Peyer's patch (tissue), 4 donors: ENCODE measurements around the gene SDC3. TPM values are rescaled to one million over a fixed set of nuclear protein-coding genes. Genes with fewer than 3 reads are reported as not detected.

Source experiments
- DNase-seq, 3 donors: peaks; one replicate each; pipeline ENCODE4 v3.0.0-alpha.2; 2017 to 2019
- H3K27ac ChIP-seq, 4 donors: fragments of 200-600 bp; sonication (generic); one replicate each; pipeline ENCODE4 v1.5.1; 2016 to 2019
- H3K27me3 ChIP-seq, 2 donors: fragments of 200-600 bp; sonication (generic); one replicate each; pipeline ENCODE4 v1.5.1; 2019
- H3K36me3 ChIP-seq, 3 donors: fragments of 200-600 bp; sonication (generic); one replicate each; pipeline ENCODE4 v1.5.1; 2016 to 2019
- H3K4me1 ChIP-seq, 4 donors: fragments of 200-600 bp; sonication (generic); one replicate each; pipeline ENCODE4 v1.5.1; 2016 to 2019
- H3K4me3 ChIP-seq, 4 donors: fragments of 200-600 bp; sonication (generic); 1 replicate in 3 of 4; 2 replicates in 1 of 4; pipeline ENCODE4 v1.5.1; 2016 to 2019; ENCODE audit warnings: mild to moderate bottlenecking in 1 of 4
- H3K9me3 ChIP-seq, 4 donors: fragments of 200-600 bp; sonication (generic); one replicate each; pipeline ENCODE4 v1.5.1; 2016 to 2019; ENCODE audit warnings: mild to moderate bottlenecking in 1 of 4
- POLR2A ChIP-seq, 2 donors: fragments of 450-650 bp; IDR thresholded peaks; one replicate each; pipeline ENCODE4 v1.5.1; 2017; ENCODE audit warnings: antibody characterized with exemption in 2 of 2, mild to moderate bottlenecking in 2 of 2, moderate library complexity in 2 of 2
- total RNA-seq, 4 donors: library from RNA; depleted of rRNA; stranded (reverse); fragments of >200 nt; gene quantifications; one replicate each; pipeline ENCODE4 v1.1.0, GENCODE V29; 2016
- TF ChIP-seq, protein P1 (sequence below), 6 experiments: fragments of 450-650 bp in 4 of 6; fragments of 200-600 bp in 2 of 6; sonication (generic) in 1 of 6; IDR thresholded peaks; one replicate each; pipeline ENCODE4 v1.5.1; 2017 to 2019; ENCODE audit warnings: antibody characterized with exemption in 6 of 6, mild to moderate bottlenecking in 3 of 6, moderate library complexity in 1 of 6

The SDC3 gene
- total RNA-seq, 4 donors from 2014 or later, result 4.6 to 12.4 (median 8.9) TPM

DNA sequence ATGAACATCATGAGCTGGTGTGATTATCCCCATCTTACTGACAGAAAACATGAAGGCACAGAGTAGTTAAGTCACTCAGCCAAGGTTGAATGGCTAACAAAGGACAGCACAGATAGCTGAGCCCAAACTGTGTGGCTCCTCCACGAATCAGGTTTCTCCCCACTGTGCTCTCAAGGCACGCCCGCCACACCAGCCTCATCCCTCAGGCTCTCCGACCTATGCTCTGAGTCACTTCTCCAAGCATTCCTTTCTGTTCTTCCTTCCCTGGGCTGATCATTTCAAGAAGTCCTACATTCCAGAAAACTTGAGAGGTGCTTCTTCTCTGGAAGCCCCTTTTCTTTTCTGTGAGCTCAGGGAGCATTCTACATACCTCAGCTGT, 25.3 kb upstream of the SDC3 start:
- no peak overlapping the region for H3K27ac ChIP-seq
- no peak for DNase-seq
- H3K4me1 ChIP-seq, result no peaks in the 10 kb centered on the region
- no peak overlapping the region for H3K4me3 ChIP-seq
- TF ChIP-seq POLR2A (IDR thresholded peaks at IDR 0.05), result no peak
- TF ChIP-seq, protein P1, sequence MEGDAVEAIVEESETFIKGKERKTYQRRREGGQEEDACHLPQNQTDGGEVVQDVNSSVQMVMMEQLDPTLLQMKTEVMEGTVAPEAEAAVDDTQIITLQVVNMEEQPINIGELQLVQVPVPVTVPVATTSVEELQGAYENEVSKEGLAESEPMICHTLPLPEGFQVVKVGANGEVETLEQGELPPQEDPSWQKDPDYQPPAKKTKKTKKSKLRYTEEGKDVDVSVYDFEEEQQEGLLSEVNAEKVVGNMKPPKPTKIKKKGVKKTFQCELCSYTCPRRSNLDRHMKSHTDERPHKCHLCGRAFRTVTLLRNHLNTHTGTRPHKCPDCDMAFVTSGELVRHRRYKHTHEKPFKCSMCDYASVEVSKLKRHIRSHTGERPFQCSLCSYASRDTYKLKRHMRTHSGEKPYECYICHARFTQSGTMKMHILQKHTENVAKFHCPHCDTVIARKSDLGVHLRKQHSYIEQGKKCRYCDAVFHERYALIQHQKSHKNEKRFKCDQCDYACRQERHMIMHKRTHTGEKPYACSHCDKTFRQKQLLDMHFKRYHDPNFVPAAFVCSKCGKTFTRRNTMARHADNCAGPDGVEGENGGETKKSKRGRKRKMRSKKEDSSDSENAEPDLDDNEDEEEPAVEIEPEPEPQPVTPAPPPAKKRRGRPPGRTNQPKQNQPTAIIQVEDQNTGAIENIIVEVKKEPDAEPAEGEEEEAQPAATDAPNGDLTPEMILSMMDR (IDR thresholded peaks at IDR 0.05), result no peak
- peaks cover 0 to 64% (median 6%) of the 10 kb centered on the region in 3 donors for H3K36me3 ChIP-seq
- no peaks in the 10 kb centered on the region for H3K27me3 ChIP-seq
- no peaks in the 10 kb centered on the region for H3K9me3 ChIP-seq

DNA sequence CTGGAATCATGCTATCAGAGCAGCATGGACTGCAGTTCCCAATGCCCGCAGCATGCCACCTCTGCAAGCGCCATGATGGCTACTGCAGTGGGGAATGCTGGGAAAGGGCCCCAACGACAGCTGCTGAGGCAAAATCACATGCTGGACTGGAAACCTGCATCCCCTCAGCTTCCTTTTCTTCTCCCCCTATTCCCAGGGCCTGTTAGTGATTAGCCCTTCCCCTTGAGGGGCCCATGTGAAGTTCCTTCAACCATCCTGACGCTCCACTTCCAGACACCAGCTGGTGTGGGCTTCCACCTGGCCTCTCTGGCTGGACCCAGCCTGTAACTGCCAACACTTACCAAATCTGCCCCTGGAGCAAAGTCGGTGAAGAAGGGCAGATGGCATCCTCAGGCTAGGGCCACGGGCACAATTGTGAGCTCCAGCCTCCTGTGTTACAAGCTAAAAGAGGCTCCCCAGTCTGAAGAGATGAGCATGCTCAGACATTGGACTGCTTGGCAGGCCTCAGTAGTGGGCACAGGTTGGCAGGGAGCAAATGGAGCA, 22.1 kb upstream of the SDC3 start:
- TF ChIP-seq POLR2A (IDR thresholded peaks at IDR 0.05), result no peak
- TF ChIP-seq, protein P1 (IDR thresholded peaks at IDR 0.05), result no peak
- H3K36me3 ChIP-seq, result peaks cover 0 to 36% (median 0%) of the 10 kb centered on the region in 3 donors
- no peaks in the 10 kb centered on the region for H3K9me3 ChIP-seq
- no peak for DNase-seq
- no peak overlapping the region for H3K27ac ChIP-seq
- H3K4me1 ChIP-seq, result no peaks in the 10 kb centered on the region
- no peaks in the 10 kb centered on the region for H3K27me3 ChIP-seq
- no peak overlapping the region for H3K4me3 ChIP-seq

DNA sequence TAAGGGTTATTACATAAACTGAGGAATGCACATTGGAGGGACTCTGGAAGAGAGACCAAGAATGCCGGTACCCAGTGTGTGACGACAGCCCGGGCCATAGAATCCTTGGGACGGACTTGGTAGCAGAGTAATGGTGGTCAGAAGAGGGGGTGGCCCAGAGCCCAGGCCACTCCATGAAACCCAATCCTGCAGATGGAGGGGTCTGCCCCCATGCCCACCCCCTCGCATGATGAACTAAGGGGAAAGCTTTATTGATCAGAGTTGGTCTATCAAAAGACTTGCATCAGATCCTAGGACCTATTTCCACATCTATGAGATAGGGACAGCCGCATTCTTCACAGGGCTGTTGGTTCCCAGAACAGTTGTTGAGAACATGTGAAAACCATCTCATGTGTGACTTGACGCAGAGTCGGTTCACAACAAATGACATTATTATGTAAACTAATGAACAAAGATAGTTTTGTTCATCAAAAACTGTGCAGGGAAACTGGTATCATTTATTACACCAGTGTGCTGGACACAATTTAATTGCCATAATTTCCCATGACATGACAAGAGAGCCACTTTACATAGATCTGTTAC, 21.5 kb upstream of the SDC3 start:
- H3K4me1 ChIP-seq, result no peaks in the 10 kb centered on the region
- no peak for TF ChIP-seq POLR2A (IDR thresholded peaks at IDR 0.05)
- TF ChIP-seq, protein P1 (IDR thresholded peaks at IDR 0.05), result no peak
- peaks cover 0 to 31% (median 0%) of the 10 kb centered on the region in 3 donors for H3K36me3 ChIP-seq
- H3K27ac ChIP-seq, result no peak overlapping the region
- H3K27me3 ChIP-seq, result no peaks in the 10 kb centered on the region
- DNase-seq, result no peak
- no peak overlapping the region for H3K4me3 ChIP-seq
- H3K9me3 ChIP-seq, result no peaks in the 10 kb centered on the region

DNA sequence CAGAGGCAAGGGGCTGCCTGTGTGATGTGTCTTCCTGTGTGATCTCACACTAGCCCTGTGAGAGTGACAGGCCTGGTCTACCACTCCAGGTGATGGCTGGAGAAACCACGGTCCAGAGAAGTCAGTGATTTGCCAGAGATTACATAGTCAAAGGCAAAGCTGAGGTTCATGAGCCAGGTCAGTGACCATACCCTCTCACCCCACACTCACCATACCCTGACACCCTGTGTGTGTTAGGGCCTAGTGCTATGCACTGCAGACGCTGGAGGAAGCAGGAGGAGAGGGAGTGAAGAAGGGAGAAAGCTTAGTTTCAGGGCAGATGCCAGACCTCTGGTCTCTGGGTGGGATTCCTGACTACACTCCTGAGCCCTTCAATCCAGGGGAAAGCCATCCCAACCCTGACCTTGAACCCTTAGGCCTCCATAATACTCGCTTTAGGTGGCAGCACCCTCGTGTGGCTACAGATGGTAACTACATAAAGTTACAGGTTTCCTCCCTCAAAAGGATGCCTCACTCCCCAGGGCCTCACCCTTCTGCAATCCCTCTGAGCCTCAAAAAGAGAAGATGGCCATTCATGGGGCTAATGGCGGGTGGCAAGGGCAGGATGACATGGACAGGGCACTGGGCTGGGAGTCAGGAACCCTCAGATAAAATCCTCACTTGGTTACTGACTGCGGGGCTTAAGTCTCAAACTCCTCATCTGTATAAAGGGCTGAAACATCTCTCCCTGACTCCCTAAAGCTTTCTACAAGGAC, 20.8 kb upstream of the SDC3 start:
- Histone ChIP-seq H3K9me3 (no peaks in the 10 kb centered on the region), H3K27ac (peak overlapping the region in 1 of 4 donors; percentile 9), H3K4me1 (no peaks in the 10 kb centered on the region), H3K27me3 (no peaks in the 10 kb centered on the region), H3K4me3 (no peak overlapping the region), H3K36me3 (peaks cover 0 to 24% (median 0%) of the 10 kb centered on the region in 3 donors)
- DNase-seq, result peak in 2 of 3 donors; percentile 33 to 69
- TF ChIP-seq, protein P1 (IDR thresholded peaks at IDR 0.05), result peak in 5 of 6 experiments; percentile 63 to 76 (median 66)
- TF ChIP-seq POLR2A (IDR thresholded peaks at IDR 0.05), result no peak

DNA sequence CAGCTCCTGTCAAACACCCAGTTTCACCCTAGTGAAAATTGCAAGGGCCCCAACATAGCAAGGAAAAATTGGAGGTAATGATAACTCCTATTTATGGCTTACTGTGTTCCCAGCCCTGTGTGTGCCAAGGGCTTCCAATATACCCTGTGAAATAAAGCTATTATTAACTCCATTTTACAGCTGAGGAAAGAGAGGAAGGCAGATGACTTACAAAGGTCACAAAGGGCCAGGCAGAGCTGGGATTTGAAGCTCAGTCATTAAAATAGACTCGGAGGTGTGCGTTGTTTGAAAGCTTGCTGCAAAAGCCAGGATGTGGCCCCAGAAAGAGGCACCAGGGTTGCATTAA, 20.2 kb upstream of the SDC3 start:
- Histone ChIP-seq H3K9me3 (no peaks in the 10 kb centered on the region), H3K27ac (peak overlapping the region in 1 of 4 donors; percentile 9), H3K4me1 (no peaks in the 10 kb centered on the region), H3K27me3 (no peaks in the 10 kb centered on the region), H3K36me3 (peaks cover 0 to 19% (median 0%) of the 10 kb centered on the region in 3 donors), H3K4me3 (no peak overlapping the region)
- TF ChIP-seq, protein P1 (IDR thresholded peaks at IDR 0.05), result no peak
- TF ChIP-seq POLR2A (IDR thresholded peaks at IDR 0.05), result no peak
- no peak for DNase-seq
